Nephron progenitor cell (in vitro differentiated cells): ENCODE results near the gene PDE8B.

Experiments
- DNase-seq: peaks from one replicate; pipeline ENCODE4 v3.0.0; 2021
- H3K27ac Mint-ChIP-seq: 2 replicates; pipeline ENCODE4 v1.8.0; 2021; ENCODE audit warnings: mild to moderate bottlenecking, moderate library complexity, mixed read lengths
- H3K27me3 Mint-ChIP-seq: 2 replicates; pipeline ENCODE4 v1.8.0; 2021; ENCODE audit warnings: mild to moderate bottlenecking, low read depth, mixed read lengths; ENCODE audit not compliant: poor library complexity
- H3K36me3 Mint-ChIP-seq: 2 replicates; pipeline ENCODE4 v1.8.0; 2021; ENCODE audit warnings: low read depth, mixed read lengths
- H3K4me1 Mint-ChIP-seq: 2 replicates; pipeline ENCODE4 v1.8.0; 2021; ENCODE audit warnings: mixed read lengths
- H3K4me3 Mint-ChIP-seq: 2 replicates; pipeline ENCODE4 v1.8.0; 2021; ENCODE audit warnings: mild to moderate bottlenecking, moderate library complexity, mixed read lengths
- H3K9me3 Mint-ChIP-seq: 2 replicates; pipeline ENCODE4 v1.8.0; 2021; ENCODE audit warnings: mild to moderate bottlenecking, moderate library complexity, mixed read lengths
- CTCF ChIP-seq: fragments of 200-600 bp; sonication (generic); IDR thresholded peaks from 2 replicates; pipeline ENCODE4 v1.5.0; 2021; ENCODE audit warnings: antibody characterized with exemption

PDE8B gene

GRCh38 chr5:77168879-77169244, 41.6 kb upstream of the PDE8B start:
- Mint-ChIP-seq H3K27me3 (peaks cover 10% of the 10 kb centered on the region), H3K9me3 (no peaks in the 10 kb centered on the region), H3K4me1 (peaks cover 6% of the 10 kb centered on the region), H3K27ac (no peak overlapping the region), H3K36me3 (peaks cover 13% of the 10 kb centered on the region), H3K4me3 (no peak overlapping the region)
- TF ChIP-seq CTCF, result no peak
- no peak for DNase-seq

- TF ChIP-seq CTCF, result no peak
- no peak overlapping the region for H3K27ac Mint-ChIP-seq
- H3K36me3 Mint-ChIP-seq, result peaks cover 2% of the 10 kb centered on the region
- DNase-seq, result no peak
- H3K27me3 Mint-ChIP-seq, result peaks cover 10% of the 10 kb centered on the region
- H3K4me3 Mint-ChIP-seq, result no peak overlapping the region
- no peaks in the 10 kb centered on the region for H3K9me3 Mint-ChIP-seq
- peaks cover 6% of the 10 kb centered on the region for H3K4me1 Mint-ChIP-seq
Observed at GRCh38 chr5:77170196-77170890, 40.1 kb upstream of the PDE8B start.

GRCh38 chr5:77171141-77171910, 39.2 kb upstream of the PDE8B start:
- peaks cover 6% of the 10 kb centered on the region for H3K4me1 Mint-ChIP-seq
- H3K27me3 Mint-ChIP-seq, result peaks cover 10% of the 10 kb centered on the region
- H3K36me3 Mint-ChIP-seq, result no peaks in the 10 kb centered on the region
- no peak for DNase-seq
- no peak overlapping the region for H3K4me3 Mint-ChIP-seq
- no peaks in the 10 kb centered on the region for H3K9me3 Mint-ChIP-seq
- no peak overlapping the region for H3K27ac Mint-ChIP-seq
- TF ChIP-seq CTCF, result no peak

GRCh38 chr5:77172713-77173328, 37.7 kb upstream of the PDE8B start:
- peaks cover 10% of the 10 kb centered on the region for H3K27me3 Mint-ChIP-seq
- no peaks in the 10 kb centered on the region for H3K9me3 Mint-ChIP-seq
- no peaks in the 10 kb centered on the region for H3K36me3 Mint-ChIP-seq
- no peak overlapping the region for H3K4me3 Mint-ChIP-seq
- peaks cover under 1% of the 10 kb centered on the region for H3K4me1 Mint-ChIP-seq
- no peak for TF ChIP-seq CTCF
- no peak overlapping the region for H3K27ac Mint-ChIP-seq
- no peak for DNase-seq

- H3K9me3 Mint-ChIP-seq, result no peaks in the 10 kb centered on the region
- H3K4me3 Mint-ChIP-seq, result no peak overlapping the region
- H3K36me3 Mint-ChIP-seq, result no peaks in the 10 kb centered on the region
- no peaks in the 10 kb centered on the region for H3K4me1 Mint-ChIP-seq
- DNase-seq, result no peak
- H3K27me3 Mint-ChIP-seq, result peaks cover 22% of the 10 kb centered on the region
- TF ChIP-seq CTCF, result no peak
- H3K27ac Mint-ChIP-seq, result no peak overlapping the region
Observed at GRCh38 chr5:77174526-77174925, 36.0 kb upstream of the PDE8B start.
